Mesenchymal stem cell (in vitro differentiated cells and primary cell): ENCODE measurements around the gene ELP5.

ENCODE experiments used
- DNase-seq: peaks from one replicate; pipeline ENCODE4 v3.0.0-alpha.2; 2013
- H2AFZ ChIP-seq: one replicate; pipeline ENCODE4 v1.6.1; 2013; ENCODE audit warnings: low read depth, mild to moderate bottlenecking, control low read depth, inconsistent platforms, low read length, moderate library complexity
- H2AK5ac ChIP-seq: 2 replicates; pipeline ENCODE4 v1.6.1; 2013; ENCODE audit warnings: low read length, moderate library complexity, mild to moderate bottlenecking, inconsistent platforms; ENCODE audit not compliant: severe bottlenecking
- H2BK120ac ChIP-seq: one replicate; pipeline ENCODE4 v1.6.1; 2013; ENCODE audit warnings: low read depth, mild to moderate bottlenecking, inconsistent platforms, low read length, moderate library complexity
- H2BK12ac ChIP-seq, 2 experiments: one replicate each; pipeline ENCODE4 v1.6.1; 2013; ENCODE audit warnings: inconsistent platforms in 2 of 2, low read length in 2 of 2, mild to moderate bottlenecking in 2 of 2, moderate library complexity in 2 of 2, control low read depth in 1 of 2
- H2BK15ac ChIP-seq: one replicate; pipeline ENCODE4 v1.6.1; 2013; ENCODE audit warnings: mild to moderate bottlenecking, low read depth, inconsistent platforms; ENCODE audit not compliant: poor library complexity, severe bottlenecking
- H2BK5ac ChIP-seq: 2 replicates; pipeline ENCODE4 v1.6.1; 2013; ENCODE audit warnings: low read depth, mild to moderate bottlenecking, low read length, control low read depth, inconsistent platforms; ENCODE audit not compliant: poor library complexity, severe bottlenecking
- H3K14ac ChIP-seq, 2 experiments: one replicate each; pipeline ENCODE4 v1.6.1; 2013; ENCODE audit warnings: inconsistent platforms in 2 of 2, low read length in 2 of 2, control low read depth in 1 of 2, mild to moderate bottlenecking in 1 of 2, moderate library complexity in 1 of 2
- H3K18ac ChIP-seq, 2 experiments: one replicate each; pipeline ENCODE4 v1.6.1; 2013; ENCODE audit warnings: inconsistent platforms in 2 of 2, low read length in 2 of 2, control low read depth in 1 of 2, low read depth in 1 of 2, mild to moderate bottlenecking in 1 of 2
- H3K23ac ChIP-seq, 2 experiments: one replicate each; pipeline ENCODE4 v1.6.1; 2013; ENCODE audit warnings: inconsistent platforms in 2 of 2, low read length in 2 of 2, mild to moderate bottlenecking in 2 of 2, moderate library complexity in 2 of 2, control low read depth in 1 of 2
- H3K27ac ChIP-seq: 2 replicates; pipeline ENCODE4 v1.5.1; 2013; ENCODE audit warnings: mild to moderate bottlenecking, moderate library complexity, low read length, control low read depth, inconsistent platforms; ENCODE audit not compliant: poor library complexity, severe bottlenecking
- H3K27me3 ChIP-seq, 2 experiments: 2 replicates each; pipeline versions ENCODE4 v1.6.1 to v1.7.0; 2013; ENCODE audit warnings: low read length in 2 of 2, mild to moderate bottlenecking in 2 of 2, moderate library complexity in 2 of 2, control low read depth in 1 of 2, inconsistent platforms in 1 of 2; ENCODE audit not compliant: control insufficient read depth in 1 of 2, insufficient read depth in 1 of 2
- H3K36me3 ChIP-seq, 2 experiments: 2 replicates each; pipeline versions ENCODE4 v1.6.1 to v1.7.0; 2013; ENCODE audit warnings: low read length in 2 of 2, control low read depth in 1 of 2, inconsistent platforms in 1 of 2, low read depth in 1 of 2, mild to moderate bottlenecking in 1 of 2; ENCODE audit not compliant: insufficient read depth in 2 of 2, control insufficient read depth in 1 of 2
- H3K4ac ChIP-seq, 2 experiments: one replicate each; pipeline ENCODE4 v1.6.1; 2013; ENCODE audit warnings: inconsistent platforms in 2 of 2, low read length in 2 of 2, mild to moderate bottlenecking in 2 of 2, moderate library complexity in 2 of 2, control low read depth in 1 of 2, low read depth in 1 of 2
- H3K4me1 ChIP-seq: 2 replicates; pipeline ENCODE4 v1.6.1; 2013; ENCODE audit warnings: low read depth, low read length, control low read depth; ENCODE audit not compliant: control insufficient read depth, insufficient read depth
- H3K4me2 ChIP-seq: 2 replicates; pipeline ENCODE4 v1.6.1; 2013; ENCODE audit warnings: low read length, mild to moderate bottlenecking, inconsistent platforms; ENCODE audit not compliant: poor library complexity, severe bottlenecking
- H3K4me3 ChIP-seq, 2 experiments: 2 replicates each; pipeline versions ENCODE4 v1.5.1 to v1.7.0; 2013; ENCODE audit warnings: low read length in 2 of 2, mild to moderate bottlenecking in 2 of 2, control low read depth in 1 of 2, low read depth in 1 of 2; ENCODE audit not compliant: insufficient read depth in 1 of 2
- H3K79me1 ChIP-seq: replicated peaks from 2 replicates; pipeline ENCODE4 v1.6.1; 2013; ENCODE audit warnings: mild to moderate bottlenecking, control low read depth, low read length, inconsistent platforms; ENCODE audit not compliant: poor library complexity, severe bottlenecking
- H3K9ac ChIP-seq: 2 replicates; pipeline ENCODE4 v1.7.0; 2013; ENCODE audit warnings: mild to moderate bottlenecking, low read length, moderate library complexity
- H3K9me3 ChIP-seq: 2 replicates; pipeline ENCODE4 v1.7.0; 2013; ENCODE audit warnings: mild to moderate bottlenecking, low read length; ENCODE audit not compliant: control insufficient read depth
- H4K8ac ChIP-seq: one replicate; pipeline ENCODE4 v1.6.1; 2013; ENCODE audit warnings: inconsistent platforms, mild to moderate bottlenecking, low read length, moderate library complexity
- H4K91ac ChIP-seq: one replicate; pipeline ENCODE4 v1.6.1; 2013; ENCODE audit warnings: mild to moderate bottlenecking, low read length, inconsistent platforms
- WGBS: methylation state at CpG from one replicate; pipeline ENCODE4 v1.1.7; 2013; ENCODE audit warnings: mixed read lengths; 5-methylcytosine and 5-hydroxymethylcytosine counted together

The ELP5 gene

DNA sequence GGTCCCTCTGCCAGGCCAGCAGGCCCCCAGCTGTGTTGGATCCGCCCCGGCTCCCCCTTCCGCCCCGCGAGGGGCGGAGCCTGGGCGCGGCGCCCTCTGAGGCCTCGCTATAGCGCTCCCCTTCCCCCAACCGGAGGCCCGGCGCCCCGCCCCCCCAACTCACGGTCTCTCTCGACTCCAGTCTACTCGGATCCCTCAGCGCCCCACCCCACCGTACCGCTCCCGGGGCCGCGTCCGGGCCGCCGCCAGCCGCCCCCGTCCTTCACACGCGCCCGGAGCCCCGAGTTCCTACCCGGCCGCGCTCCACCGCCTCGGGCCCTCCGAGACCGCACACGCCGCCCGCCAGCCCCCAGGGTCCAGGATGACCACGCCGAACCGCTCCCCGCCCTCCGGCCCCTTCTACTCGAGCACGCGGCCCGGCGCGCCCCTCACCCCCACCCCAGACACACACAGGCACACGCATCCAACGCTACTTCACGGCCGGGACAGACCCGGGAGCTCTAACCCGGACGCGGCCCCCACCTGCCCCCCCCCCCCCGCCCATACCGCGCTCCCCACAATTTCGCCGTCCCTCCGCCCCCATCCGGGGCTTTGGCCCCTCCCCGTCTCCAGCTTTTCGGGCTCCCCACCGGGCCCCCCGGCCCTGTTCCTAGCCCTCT lies 14.1 kb upstream of the ELP5 start:
- H2AFZ ChIP-seq = no peak overlapping the region
- H2BK12ac ChIP-seq = no peak overlapping the region

DNA sequence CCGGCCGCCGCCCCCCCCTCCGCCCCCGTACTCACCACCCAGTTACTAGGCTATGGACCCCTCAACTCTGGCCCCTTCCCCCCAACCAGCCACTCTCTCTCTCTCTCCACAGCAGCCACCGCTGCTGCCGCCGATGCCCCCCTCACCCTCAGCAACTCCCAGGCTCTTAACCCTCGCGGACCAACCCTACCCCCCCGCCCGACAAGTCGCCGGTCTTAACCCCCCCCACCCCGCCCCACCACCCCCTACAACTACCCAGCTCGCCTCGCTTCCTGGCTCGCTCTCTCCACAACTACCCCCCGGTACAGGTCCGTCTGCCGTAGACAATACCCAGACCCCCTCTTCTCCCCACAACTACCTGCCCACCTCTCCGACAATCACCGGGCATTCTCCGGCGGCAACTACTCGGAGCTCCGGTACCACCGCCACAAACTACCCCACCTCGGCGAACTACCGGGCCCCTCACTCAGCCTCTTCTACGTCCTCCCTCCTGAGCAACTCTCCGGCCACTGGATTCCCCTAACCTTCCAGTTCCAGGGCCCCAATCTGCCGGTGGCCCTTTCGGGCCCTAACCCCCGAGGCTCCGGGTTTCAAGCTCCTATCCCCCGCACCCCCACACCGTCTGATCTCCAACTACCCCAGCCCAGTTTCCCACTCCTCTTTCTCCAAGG lies 13.5 kb upstream of the ELP5 start:
- no peak for DNase-seq
- peak overlapping the region; percentile 99 for H2BK120ac ChIP-seq
- H2AK5ac ChIP-seq = peak overlapping the region; percentile 49
- peak overlapping the region; percentile 95 to 96 for H3K4me3 ChIP-seq
- peaks cover 8% of the 10 kb centered on the region for H3K79me1 ChIP-seq
- H2BK5ac ChIP-seq = peak overlapping the region; percentile 94
- peak overlapping the region; percentile 94 to 97 for H3K14ac ChIP-seq
- peak overlapping the region; percentile 92 for H4K91ac ChIP-seq
- H3K4me2 ChIP-seq = peak overlapping the region; percentile 35
- peak overlapping the region; percentile 88 to 94 for H3K18ac ChIP-seq
- H3K36me3 ChIP-seq = peaks cover 34 to 44% of the 10 kb centered on the region in 2 experiments
- H2BK12ac ChIP-seq = peak overlapping the region; percentile 15 to 69
- peak overlapping the region; percentile 99 for H3K9ac ChIP-seq
- no peaks in the 10 kb centered on the region for H3K9me3 ChIP-seq
- H3K4me1 ChIP-seq = peaks cover 36% of the 10 kb centered on the region
- H3K27me3 ChIP-seq = no peaks in the 10 kb centered on the region
- no peak overlapping the region for H2BK15ac ChIP-seq
- H2AFZ ChIP-seq = no peak overlapping the region
- peak overlapping the region; percentile 57 to 97 for H3K23ac ChIP-seq
- peak overlapping the region; percentile 86 for H4K8ac ChIP-seq
- H3K4ac ChIP-seq = peak overlapping the region; percentile 90 to 97
- under 1% methylated on average over 31 of the region's 39 CpGs for WGBS
- H3K27ac ChIP-seq = peak overlapping the region; percentile 88

More for the DNA sequence above, 14.1 kb upstream of the ELP5 start:
- H2BK120ac ChIP-seq = peak overlapping the region; percentile 99
- H3K36me3 ChIP-seq = peaks cover 34 to 44% of the 10 kb centered on the region in 2 experiments
- H3K23ac ChIP-seq = peak overlapping the region in 1 of 2 experiments; percentile 53
- H2BK5ac ChIP-seq = peak overlapping the region; percentile 91
- peak overlapping the region; percentile 88 for H3K27ac ChIP-seq
- peak overlapping the region; percentile 81 to 99 for H3K18ac ChIP-seq
- peak overlapping the region in 1 of 2 experiments; percentile 81 for H3K14ac ChIP-seq
- peak overlapping the region; percentile 33 for H2BK15ac ChIP-seq
- peak overlapping the region; percentile 94 for H4K91ac ChIP-seq
- H3K9ac ChIP-seq = peak overlapping the region; percentile 99
- WGBS = under 1% methylated on average over 53 of the region's 73 CpGs
- no peaks in the 10 kb centered on the region for H3K9me3 ChIP-seq
- peaks cover 6% of the 10 kb centered on the region for H3K79me1 ChIP-seq
- H3K4ac ChIP-seq = peak overlapping the region; percentile 85 to 99
- no peaks in the 10 kb centered on the region for H3K27me3 ChIP-seq
- peaks cover 35% of the 10 kb centered on the region for H3K4me1 ChIP-seq
- H4K8ac ChIP-seq = peak overlapping the region; percentile 85
- no peak overlapping the region for H2AK5ac ChIP-seq
- DNase-seq = peak; percentile 70
- peak overlapping the region; percentile 95 to 96 for H3K4me3 ChIP-seq
- peak overlapping the region; percentile 56 for H3K4me2 ChIP-seq

DNA sequence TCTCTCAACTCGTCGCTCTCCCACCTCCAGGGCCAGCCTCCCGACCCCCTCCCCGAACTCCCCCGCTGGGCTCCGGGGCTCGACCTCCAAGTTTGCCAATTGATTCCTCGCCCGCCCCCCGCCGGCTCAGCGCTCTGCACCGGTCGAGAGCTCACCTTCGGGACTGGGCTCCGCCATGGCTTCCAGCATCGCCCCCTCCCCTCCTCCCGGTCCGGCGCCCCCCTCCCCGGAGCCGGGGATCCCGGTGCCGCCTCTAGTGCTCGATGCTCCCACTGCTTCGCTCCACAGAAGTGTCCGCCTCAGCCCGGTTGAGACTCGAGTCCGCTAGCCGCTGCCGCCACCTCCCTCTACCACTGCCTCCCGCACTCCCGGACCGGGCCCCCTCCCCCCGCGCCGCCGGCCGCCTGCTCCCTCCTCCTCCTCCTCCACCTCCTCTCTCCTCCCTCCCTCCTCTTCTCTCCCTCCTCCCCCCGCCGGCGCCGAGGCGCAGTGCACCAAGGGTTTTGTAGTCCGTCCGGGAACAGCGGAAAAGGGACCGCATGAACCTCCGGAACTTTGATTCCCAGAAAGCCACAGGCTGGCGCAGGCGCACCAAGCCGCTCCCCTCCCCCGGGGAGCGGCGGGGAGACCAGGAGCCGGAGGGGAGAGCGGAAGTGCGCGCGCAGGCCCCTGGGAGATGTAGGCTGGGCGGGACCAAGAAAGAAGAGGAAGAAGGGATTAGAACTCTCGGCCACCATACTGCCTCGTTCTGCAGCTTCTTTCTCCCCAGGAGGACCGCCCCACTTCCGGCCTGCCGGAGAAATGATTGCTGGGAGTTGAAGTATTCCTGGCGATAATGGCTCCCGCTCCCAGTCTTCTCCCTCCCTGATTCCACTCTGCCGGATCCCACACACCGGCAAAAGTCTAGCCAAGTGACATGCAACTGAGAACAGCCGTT lies 12.7 kb upstream of the ELP5 start, which contains the start of gene PHF23:
PHF23 (minus strand) TSS at position 367 of the 937 bp plus-strand sequence; CDS start at position 189, 178 bp downstream.
- H3K9ac ChIP-seq = peak within 1 kb of the TSS; percentile 99
- peaks cover 38% of the 10 kb centered on the region for H3K4me1 ChIP-seq
- H3K4ac ChIP-seq = peak within 1 kb of the TSS; percentile 90 to 97
- H4K91ac ChIP-seq = peak within 1 kb of the TSS; percentile 92
- H2BK15ac ChIP-seq = peak within 1 kb of the TSS; percentile 83
- H3K18ac ChIP-seq = peak within 1 kb of the TSS; percentile 88 to 94
- peak within 1 kb of the TSS; percentile 86 for H4K8ac ChIP-seq
- peak; percentile 100 for DNase-seq
- H2BK12ac ChIP-seq = peak within 1 kb of the TSS; percentile 15 to 69
- under 1% methylated on average over 60 of the region's 72 CpGs for WGBS
- H3K27ac ChIP-seq = peak within 1 kb of the TSS; percentile 88
- H3K14ac ChIP-seq = peak within 1 kb of the TSS; percentile 94 to 97
- peaks cover 39 to 51% of the 10 kb centered on the region in 2 experiments for H3K36me3 ChIP-seq
- peak within 1 kb of the TSS; percentile 95 to 96 for H3K4me3 ChIP-seq
- H3K9me3 ChIP-seq = no peaks in the 10 kb centered on the region
- H2BK120ac ChIP-seq = peak within 1 kb of the TSS; percentile 99
- H2BK5ac ChIP-seq = peak within 1 kb of the TSS; percentile 94
- peak within 1 kb of the TSS; percentile 57 to 97 for H3K23ac ChIP-seq
- H2AK5ac ChIP-seq = peak within 1 kb of the TSS; percentile 60
- no peaks in the 10 kb centered on the region for H3K27me3 ChIP-seq
- H3K4me2 ChIP-seq = peak within 1 kb of the TSS; percentile 82
- peaks cover 11% of the 10 kb centered on the region for H3K79me1 ChIP-seq
- no peak within 1 kb of the TSS for H2AFZ ChIP-seq
